Ovary (tissue), 10 donors: ENCODE results near the gene HMGN5. TPM values are rescaled to one million over a fixed set of nuclear protein-coding genes. Genes with fewer than 3 reads are reported as not detected.

Experiments used
- DNase-seq, 5 donors: peaks; one replicate each; pipeline ENCODE4 v3.0.0-alpha.2; 2019 to 2020
- H3K27ac ChIP-seq, 2 donors: fragments of 200-600 bp; one replicate each; pipeline versions ENCODE4 v1.5.1 to v1.8.0; 2019 to 2022
- H3K27me3 ChIP-seq: fragments of 200-600 bp; one replicate; pipeline ENCODE4 v1.8.0; 2022
- H3K36me3 ChIP-seq: fragments of 200-600 bp; sonication (generic); one replicate; pipeline ENCODE4 v1.5.1; 2019
- H3K4me1 ChIP-seq: one replicate; pipeline ENCODE4 v1.8.1; 2013; ENCODE audit warnings: mild to moderate bottlenecking, moderate library complexity; ENCODE audit not compliant: insufficient read depth
- H3K4me3 ChIP-seq: fragments of 200-600 bp; sonication (generic); one replicate; pipeline ENCODE4 v1.5.1; 2017
- H3K9me3 ChIP-seq, 2 donors: fragments of 200-600 bp in 1 of 2; sonication (generic) in 1 of 2; one replicate each; pipeline versions ENCODE4 v1.5.1 to v1.8.1; 2013 to 2019; ENCODE audit warnings: mild to moderate bottlenecking in 1 of 2, moderate library complexity in 1 of 2
- CTCF ChIP-seq, 3 donors: fragments of 450-650 bp in 2 of 3; fragments of 200-600 bp in 1 of 3; IDR thresholded peaks; one replicate each; pipeline versions ENCODE4 v1.5.1 to v1.8.0; 2016 to 2022; ENCODE audit warnings: antibody characterized with exemption in 3 of 3, mild to moderate bottlenecking in 1 of 3
- EP300 ChIP-seq: sonication (generic); formaldehyde crosslinking; IDR thresholded peaks from one replicate; pipeline ENCODE4 v1.6.1; 2017; ENCODE audit warnings: antibody characterized with exemption
- POLR2A ChIP-seq: fragments of 450-650 bp; IDR thresholded peaks from one replicate; pipeline ENCODE4 v1.6.1; 2017; ENCODE audit warnings: antibody characterized with exemption, mild to moderate bottlenecking, moderate library complexity
- WGBS, 3 donors: extraction: QIAGEN DNeasy Blood & Tissue Kit in 1 of 3; methylation state at CpG; one replicate each; pipeline versions ENCODE4 v1.1.5 to v1.1.7; 2013 to 2017; 5-methylcytosine and 5-hydroxymethylcytosine counted together
- intact Hi-C, 4 donors: fragments of 100-400 bp; cut with DNase I; formaldehyde crosslinking; loops; one replicate each; pipeline versions ENCODE4 v1.11.0 to v1.15.1; 2022 to 2023
- long read RNA-seq, 3 donors: library from polyadenylated mRNA in 2 of 3; unstranded in 2 of 3; transcript quantifications; one replicate each; pipeline ENCODE4 v2.0.0 and lab custom pipeline, GENCODE V29; 2021 to 2026
- polyA plus RNA-seq, 2 donors: library from polyadenylated mRNA; stranded (reverse); fragments of 200-250 nt in 1 of 2; fragments of 350-450 nt in 1 of 2; fragmentation: Illumina TruSeq in 1 of 2; extraction: RNeasy Lipid Tissue Mini Kit (QIAGEN cat#74804) in 1 of 2; gene quantifications; one replicate each; pipeline ENCODE4 v1.2.3, GENCODE V29; 2013 to 2014
- total RNA-seq, 7 donors: library from RNA; depleted of rRNA in 2 of 7; stranded (reverse); fragments of >200 nt in 2 of 7; fragmentation: NEBNext Ultra II Directional in 3 of 7; extraction: Animal tissue kit (Norgen Biotek cat#: 25700) in 3 of 7; gene quantifications; one replicate each; pipeline versions ENCODE4 v1.1.0 to v1.2.4, GENCODE V29; 2016 to 2023
- donor health status: DM: no; HTN: no; CAD: no; lungs with moderate emphysema.
- donor health status: DM: no; HTN: no; CAD: no.
- donor health status: Bipolar disorder and iron deficiency.
- donor health status: DM: yes; HTN: yes; CAD: no.
- donor health status: DM: no; HTN: no; CAD: no.
- donor health status: DM: yes; HTN: yes; CAD: no.

Gene HMGN5
- total RNA-seq: 10 to 100 TPM in 1 of 7 donors, 1 to 10 TPM in 6; 3.8 to 11.5 (median 8.0) TPM
- 10 to 100 TPM; 18.6 to 21.2 TPM for polyA plus RNA-seq
- long read RNA-seq, donor 1, partial matches to known transcripts: 0 of 5 reads
- long read RNA-seq, donor 1, other reads (novel, unspliced or antisense): 4 of 5 reads
- long read RNA-seq, donor 2, transcript HMGN5-203 (6 exons, 578 nt): major isoform, 27 of 256 reads
- long read RNA-seq, donor 2, partial matches to known transcripts: 227 of 256 reads
- long read RNA-seq, donor 2, other reads (novel, unspliced or antisense): 0 of 256 reads
- long read RNA-seq, donor 3, transcript HMGN5-203 (6 exons, 578 nt): major isoform, 6 of 19 reads
- long read RNA-seq, donor 3, partial matches to known transcripts: 1 of 19 reads
- long read RNA-seq, donor 3, other reads (novel, unspliced or antisense): 9 of 19 reads

- TF ChIP-seq CTCF (IDR thresholded peaks at IDR 0.05): no peak
- no peak for TF ChIP-seq POLR2A
- TF ChIP-seq EP300: no peak
- peak within 1 kb of the TSS in 1 of 2 donors; percentile 41 for H3K27ac ChIP-seq
- H3K9me3 ChIP-seq: no peaks in the 10 kb centered on the region
- no peaks in the 10 kb centered on the region for H3K27me3 ChIP-seq
- peak; percentile 82 to 87 (median 82) for DNase-seq
- peak within 1 kb of the TSS; percentile 53 for H3K4me3 ChIP-seq
- no peaks in the 10 kb centered on the region for H3K4me1 ChIP-seq
- intact Hi-C loops: loop anchor here in 1 of 4 donors (5.0 kb wide), 1 partner anchor 895 kb away; no protein-coding TSS in a partner anchor
- 17 to 20% (median 19%) methylated on average over 23 of the region's 23 CpGs for WGBS, 3 donors
- no peaks in the 10 kb centered on the region for H3K36me3 ChIP-seq
These were observed at the start of gene HMGN5, which contains the start of gene SH3BGRL for GRCh38 chrX:81201671-81202455. HMGN5 (minus strand) TSS chrX:81201913; CDS start chrX:81121549, 80,364 bp downstream. SH3BGRL (plus strand) TSS chrX:81202102; CDS start chrX:81202201, 99 bp downstream.

DNA sequence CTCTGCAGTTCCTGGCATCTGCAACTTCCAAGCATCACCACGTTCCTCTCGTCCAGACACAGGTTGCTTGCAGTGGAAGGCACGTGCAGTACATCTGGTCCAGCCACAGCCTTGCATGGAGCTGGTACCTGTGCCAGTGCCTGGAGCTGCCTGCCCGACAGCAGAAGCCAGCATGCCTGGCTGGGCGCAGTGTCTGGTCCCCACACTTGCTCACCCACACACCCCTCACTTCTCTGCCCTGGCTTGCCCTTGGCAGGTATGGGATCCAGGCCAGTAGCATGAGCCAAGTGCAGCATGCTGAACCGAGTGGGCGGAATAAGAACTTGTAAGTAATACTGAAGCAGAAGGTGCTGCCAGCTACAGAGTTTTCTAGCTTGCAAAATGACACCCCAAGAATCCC lies 40.0 kb upstream of the HMGN5 start:
- peaks cover 0 to 6% of the 10 kb centered on the region in 2 donors for H3K9me3 ChIP-seq
- H3K36me3 ChIP-seq: no peaks in the 10 kb centered on the region
- no peak for DNase-seq
- 82 to 94% (median 86%) methylated on average over 7 of the region's 7 CpGs for WGBS, 3 donors
- no peaks in the 10 kb centered on the region for H3K27me3 ChIP-seq
- H3K4me3 ChIP-seq: no peak overlapping the region
- intact Hi-C loops: no loop called here
- TF ChIP-seq POLR2A: no peak
- no peak for TF ChIP-seq EP300
- no peak for TF ChIP-seq CTCF (IDR thresholded peaks at IDR 0.05)
- H3K4me1 ChIP-seq: no peaks in the 10 kb centered on the region
- no peak overlapping the region for H3K27ac ChIP-seq

GRCh38 chrX:81240701-81241331 lies 39.1 kb upstream of the HMGN5 start:
- no peaks in the 10 kb centered on the region for H3K4me1 ChIP-seq
- no peaks in the 10 kb centered on the region for H3K36me3 ChIP-seq
- H3K27me3 ChIP-seq: no peaks in the 10 kb centered on the region
- TF ChIP-seq EP300 (no peak), POLR2A (no peak)
- peaks cover 0 to 6% of the 10 kb centered on the region in 2 donors for H3K9me3 ChIP-seq
- WGBS, 3 donors: 67 to 86% (median 78%) methylated on average over 4 of the region's 4 CpGs
- intact Hi-C loops: no loop called here
- H3K27ac ChIP-seq: no peak overlapping the region
- DNase-seq: no peak
- H3K4me3 ChIP-seq: no peak overlapping the region

GRCh38 chrX:81238166-81238565 lies 36.5 kb upstream of the HMGN5 start:
- no peak for DNase-seq
- Histone ChIP-seq H3K4me1 (no peaks in the 10 kb centered on the region), H3K27ac (no peak overlapping the region), H3K9me3 (peaks cover 0 to 6% of the 10 kb centered on the region in 2 donors), H3K4me3 (no peak overlapping the region), H3K36me3 (no peaks in the 10 kb centered on the region), H3K27me3 (no peaks in the 10 kb centered on the region)
- TF ChIP-seq POLR2A (no peak), EP300 (no peak), CTCF (IDR thresholded peaks at IDR 0.05) (no peak)
- 73 to 80% (median 76%) methylated on average over 4 of the region's 4 CpGs for WGBS, 3 donors
- intact Hi-C loops: no loop called here
